22Rv1 (cell line): ENCODE data around the gene RFX3.

ENCODE experiments used
- ZFX ChIP-seq: fragments of 450-650 bp; IDR thresholded peaks from 2 replicates; pipeline ENCODE4 v1.6.1; 2017; ENCODE audit warnings: antibody characterized with exemption, borderline replicate concordance
- TF ChIP-seq, protein P1 (sequence below): fragments of 450-650 bp; IDR thresholded peaks from 2 replicates; pipeline ENCODE4 v1.5.1; 2017; ENCODE audit warnings: mild to moderate bottlenecking

DNA sequence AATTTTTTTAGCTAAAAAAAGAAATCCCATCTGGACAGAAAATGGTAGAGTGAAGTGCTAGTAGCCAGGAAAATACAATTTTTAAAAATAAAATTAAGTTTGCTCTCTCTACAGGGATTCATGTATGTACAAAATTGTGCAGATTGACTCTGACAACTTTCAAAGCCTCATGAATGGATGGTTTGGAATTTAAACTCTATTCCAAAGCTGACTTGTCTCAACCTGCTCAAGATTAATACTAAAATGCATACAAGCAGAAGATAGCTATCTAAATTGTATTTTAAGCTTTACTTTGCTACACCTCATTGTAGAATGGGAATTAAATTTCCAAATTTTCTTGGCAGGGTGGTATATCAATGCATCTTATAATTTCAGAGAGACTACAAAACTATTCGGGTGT, 257.6 kb downstream of the RFX3 start:
- TF ChIP-seq, protein P1, sequence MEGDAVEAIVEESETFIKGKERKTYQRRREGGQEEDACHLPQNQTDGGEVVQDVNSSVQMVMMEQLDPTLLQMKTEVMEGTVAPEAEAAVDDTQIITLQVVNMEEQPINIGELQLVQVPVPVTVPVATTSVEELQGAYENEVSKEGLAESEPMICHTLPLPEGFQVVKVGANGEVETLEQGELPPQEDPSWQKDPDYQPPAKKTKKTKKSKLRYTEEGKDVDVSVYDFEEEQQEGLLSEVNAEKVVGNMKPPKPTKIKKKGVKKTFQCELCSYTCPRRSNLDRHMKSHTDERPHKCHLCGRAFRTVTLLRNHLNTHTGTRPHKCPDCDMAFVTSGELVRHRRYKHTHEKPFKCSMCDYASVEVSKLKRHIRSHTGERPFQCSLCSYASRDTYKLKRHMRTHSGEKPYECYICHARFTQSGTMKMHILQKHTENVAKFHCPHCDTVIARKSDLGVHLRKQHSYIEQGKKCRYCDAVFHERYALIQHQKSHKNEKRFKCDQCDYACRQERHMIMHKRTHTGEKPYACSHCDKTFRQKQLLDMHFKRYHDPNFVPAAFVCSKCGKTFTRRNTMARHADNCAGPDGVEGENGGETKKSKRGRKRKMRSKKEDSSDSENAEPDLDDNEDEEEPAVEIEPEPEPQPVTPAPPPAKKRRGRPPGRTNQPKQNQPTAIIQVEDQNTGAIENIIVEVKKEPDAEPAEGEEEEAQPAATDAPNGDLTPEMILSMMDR = no peak
- no peak for TF ChIP-seq ZFX
